Mucosa of descending colon (tissue), 3 donors: ENCODE measurements around the gene MC1R. TPM values are rescaled to one million over a fixed set of nuclear protein-coding genes. Genes with fewer than 3 reads are reported as not detected.
A peak's percentile ranks its signal among the peaks of the same experiment; 100 is the strongest.

Experiments used
- ATAC-seq: fragments of 200-7000 bp; cut with Tn5 transposase; one replicate; pipeline ENCODE4 v1.9.1; 2020; ENCODE audit warnings: mild to moderate bottlenecking, moderate library complexity
- DNase-seq, 3 donors: peaks; one replicate each; pipeline ENCODE4 v3.0.0-alpha.2; 2020
- H3K36me3 ChIP-seq: fragments of 200-600 bp; one replicate; pipeline ENCODE4 v1.8.0; 2021; ENCODE audit warnings: low read depth, mild to moderate bottlenecking
- H3K4me1 ChIP-seq: fragments of 200-600 bp; one replicate; pipeline ENCODE4 v1.8.0; 2021; ENCODE audit warnings: low read depth, mild to moderate bottlenecking
- H3K4me3 ChIP-seq: fragments of 200-600 bp; one replicate; pipeline ENCODE4 v1.8.0; 2021; ENCODE audit warnings: mild to moderate bottlenecking
- H3K9me3 ChIP-seq: fragments of 200-600 bp; one replicate; pipeline ENCODE4 v1.8.0; 2021; ENCODE audit warnings: mild to moderate bottlenecking
- CTCF ChIP-seq: fragments of 200-600 bp; IDR thresholded peaks from one replicate; pipeline ENCODE4 v1.8.0; 2022; ENCODE audit warnings: antibody characterized with exemption, mild to moderate bottlenecking
- intact Hi-C, 2 donors: fragments of 100-400 bp; cut with DNase I in 1 of 2; cut with micrococcal nuclease in 1 of 2; formaldehyde crosslinking; loops; one replicate each; pipeline versions ENCODE4 v1.11.0 to v1.11.1; 2022; cut with DNase I, micrococcal nuclease
- total RNA-seq, 3 donors: library from RNA; stranded (reverse); fragmentation: NEBNext Ultra II Directional in 2 of 3; extraction: Animal tissue kit (Norgen Biotek cat#: 25700) in 2 of 3; gene quantifications; one replicate each; pipeline versions ENCODE4 v1.2.1 to v1.2.4, GENCODE V29; 2021 to 2023
- donor health status: DM: no; HTN: no; CAD: no; lungs with moderate emphysema.
- donor health status: DM: no; HTN: no; CAD: no.
- donor health status: DM: no; HTN: yes; CAD: no.

MC1R gene
- total RNA-seq, 3 donors from 2014 or later: 4.1 to 4.8 (median 4.3) TPM

GRCh38 chr16:89893642-89894548 lies 24.8 kb upstream of the MC1R start:
- no peaks in the 10 kb centered on the region for H3K36me3 ChIP-seq
- intact Hi-C loops: no loop called here
- no peak for TF ChIP-seq CTCF
- H3K9me3 ChIP-seq: no peaks in the 10 kb centered on the region
- DNase-seq: no peak
- no peak overlapping the region for H3K4me3 ChIP-seq
- ATAC-seq: peak; percentile 21
- H3K4me1 ChIP-seq: no peaks in the 10 kb centered on the region

DNA sequence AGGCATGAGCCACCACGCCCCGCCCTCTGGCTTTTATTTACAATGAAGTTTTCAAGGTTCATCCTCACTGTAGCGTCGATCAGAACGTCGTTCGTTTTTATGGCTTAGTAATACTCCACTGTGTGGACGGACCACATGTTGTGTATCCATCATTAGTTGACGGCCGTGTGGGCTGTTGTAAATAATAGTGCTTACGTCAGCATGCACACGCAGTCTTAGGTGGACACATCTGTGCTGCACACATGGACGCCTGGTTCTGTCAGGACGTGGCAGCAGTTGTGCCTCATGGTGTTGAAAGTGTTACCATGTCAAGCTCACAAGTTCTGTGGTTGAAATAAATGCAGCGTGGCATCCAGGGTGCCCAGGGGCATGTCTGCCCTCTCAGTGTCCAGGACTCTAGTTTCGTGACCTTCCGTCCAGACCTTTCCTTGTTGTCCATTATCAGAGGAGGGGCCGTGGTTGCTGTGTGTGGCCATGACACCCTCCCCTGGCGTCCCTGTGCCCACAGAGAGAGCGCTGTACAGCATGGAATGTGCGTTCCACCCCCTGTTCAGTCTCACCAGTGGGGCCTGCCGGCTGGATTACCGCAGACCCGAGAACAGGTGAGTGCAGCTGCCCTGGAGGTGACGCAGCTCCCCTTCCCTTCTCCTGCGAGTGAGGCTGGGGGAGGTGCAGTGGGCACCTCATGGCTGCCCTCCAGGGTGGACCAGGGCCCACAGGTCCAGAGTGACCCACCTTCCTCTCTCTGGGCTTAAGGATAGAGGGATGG lies 23.0 kb upstream of the MC1R start:
- Histone ChIP-seq H3K4me3 (no peak overlapping the region), H3K4me1 (no peaks in the 10 kb centered on the region), H3K9me3 (no peaks in the 10 kb centered on the region), H3K36me3 (peaks cover 4% of the 10 kb centered on the region)
- DNase-seq (no peak), ATAC-seq (no peak)
- TF ChIP-seq CTCF: no peak
- intact Hi-C loops: no loop called here

GRCh38 chr16:89897204-89897603 lies 21.5 kb upstream of the MC1R start:
- peaks cover 4% of the 10 kb centered on the region for H3K36me3 ChIP-seq
- intact Hi-C loops: no loop called here
- no peak overlapping the region for H3K4me3 ChIP-seq
- no peak for TF ChIP-seq CTCF
- H3K9me3 ChIP-seq: no peaks in the 10 kb centered on the region
- ATAC-seq (no peak), DNase-seq (no peak)
- H3K4me1 ChIP-seq: no peaks in the 10 kb centered on the region

GRCh38 chr16:89898201-89898967 lies 20.3 kb upstream of the MC1R start:
- intact Hi-C loops: no loop called here
- Histone ChIP-seq H3K9me3 (no peaks in the 10 kb centered on the region), H3K4me3 (no peak overlapping the region), H3K4me1 (no peaks in the 10 kb centered on the region), H3K36me3 (peaks cover 4% of the 10 kb centered on the region)
- no peak for ATAC-seq
- no peak for TF ChIP-seq CTCF
- peak in 1 of 3 donors; percentile 44 for DNase-seq

DNA sequence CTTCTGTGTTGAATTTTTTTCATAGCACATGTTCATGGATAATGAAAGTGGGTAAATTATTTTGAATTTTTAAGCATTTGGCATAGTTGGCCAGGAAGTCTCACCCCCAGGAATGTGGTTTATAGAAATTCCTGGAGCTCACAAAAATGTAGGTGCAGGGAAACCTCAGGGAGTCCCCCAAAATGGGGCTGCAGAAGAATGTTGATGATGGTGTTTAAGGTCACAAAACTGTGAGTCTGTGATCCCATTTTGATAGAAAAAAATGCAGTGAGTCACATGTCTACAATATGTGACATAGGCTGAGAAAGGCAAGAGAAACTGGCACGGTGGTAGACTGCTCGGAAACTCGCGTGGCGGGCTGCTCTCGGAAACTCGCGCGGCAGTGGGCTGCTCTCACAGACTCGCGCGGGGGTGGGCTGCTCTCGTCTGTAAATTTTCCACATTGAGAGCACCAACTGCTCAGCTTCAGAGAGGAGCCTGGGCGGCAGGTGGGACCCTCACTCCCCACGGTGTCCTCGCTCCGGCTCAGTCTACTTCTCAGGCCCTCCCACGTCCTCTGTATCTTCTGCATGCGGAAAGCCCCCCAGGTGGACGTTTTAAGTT lies 18.7 kb upstream of the MC1R start:
- ATAC-seq (no peak), DNase-seq (no peak)
- Histone ChIP-seq H3K4me3 (no peak overlapping the region), H3K9me3 (no peaks in the 10 kb centered on the region), H3K36me3 (peaks cover 7% of the 10 kb centered on the region), H3K4me1 (no peaks in the 10 kb centered on the region)
- no peak for TF ChIP-seq CTCF
- intact Hi-C loops: no loop called here
